PC-9 (cell line): ENCODE measurements around the gene NRGN. TPM values are rescaled to one million over a fixed set of nuclear protein-coding genes. Genes with fewer than 3 reads are reported as not detected.

Experiments
- BruUV-seq: library from RNA; stranded (reverse); fragments of 400-500 nt; replicated peaks from 2 replicates; lab custom pipeline; 2021; lab: Mats Ljungman, UMichigan
- CTCF ChIA-PET: fragments of 300-600 bp; sonication (Branson Sonifier 250); formaldehyde crosslinking; loops from one replicate; lab custom pipeline; 2022; ENCODE audit warnings: antibody characterized with exemption; lab: Charles Lee
- POLR2A ChIA-PET: fragments of 300-600 bp; sonication (Branson Sonifier 250); formaldehyde crosslinking; loops from one replicate; lab custom pipeline; 2022; ENCODE audit warnings: antibody characterized with exemption; ENCODE audit not compliant: unreplicated experiment; lab: Charles Lee
- DNase-seq, 2 experiments: peaks; one replicate each; pipeline versions ENCODE4 v3.0.0 to v3.0.0-alpha.2; 2015 to 2022; ENCODE audit warnings: mixed read lengths in 1 of 2
- H2AFZ ChIP-seq: fragments of 200-600 bp; sonication (generic); 2 replicates; pipeline ENCODE4 v1.8.1; 2017; ENCODE audit warnings: antibody characterized with exemption
- H3F3A ChIP-seq: fragments of 200-600 bp; sonication (generic); 2 replicates; pipeline ENCODE4 v1.8.1; 2017; ENCODE audit warnings: antibody characterized with exemption, mild to moderate bottlenecking, low read depth; ENCODE audit not compliant: insufficient read depth
- H3K27ac ChIP-seq: fragments of 200-600 bp; sonication (generic); 2 replicates; pipeline ENCODE4 v1.6.1; 2016; ENCODE audit warnings: mixed run types
- H3K27me3 ChIP-seq: fragments of 200-600 bp; sonication (generic); 2 replicates; pipeline ENCODE4 v1.6.1; 2016; ENCODE audit warnings: low read depth, mixed run types; ENCODE audit not compliant: insufficient read depth
- H3K36me3 ChIP-seq: fragments of 200-600 bp; sonication (generic); 2 replicates; pipeline ENCODE4 v1.6.1; 2016; ENCODE audit warnings: low read depth, mixed run types
- H3K4me1 ChIP-seq: fragments of 200-600 bp; sonication (generic); replicated peaks from 2 replicates; pipeline ENCODE4 v1.6.1; 2016; ENCODE audit warnings: mixed run types; ENCODE audit not compliant: insufficient read depth
- H3K4me2 ChIP-seq: fragments of 200-600 bp; sonication (generic); 2 replicates; pipeline ENCODE4 v1.6.1; 2017; ENCODE audit warnings: mixed run types
- H3K4me3 ChIP-seq: fragments of 200-600 bp; sonication (generic); 2 replicates; pipeline ENCODE4 v1.6.1; 2016; ENCODE audit warnings: mixed run types
- H3K79me2 ChIP-seq: fragments of 200-600 bp; sonication (generic); 2 replicates; pipeline ENCODE4 v1.6.1; 2017; ENCODE audit warnings: low read depth, mixed run types
- H3K9me2 ChIP-seq: fragments of 200-600 bp; sonication (generic); 2 replicates; pipeline ENCODE4 v1.8.1; 2017; ENCODE audit warnings: mild to moderate bottlenecking; ENCODE audit not compliant: insufficient read depth
- H3K9me3 ChIP-seq: fragments of 200-600 bp; sonication (generic); 2 replicates; pipeline ENCODE4 v1.8.1; 2016; ENCODE audit warnings: low read depth; ENCODE audit not compliant: insufficient read depth
- H4K20me1 ChIP-seq: fragments of 200-600 bp; sonication (generic); 2 replicates; pipeline ENCODE4 v1.8.1; 2017; ENCODE audit not compliant: insufficient read depth
- CTCF ChIP-seq: fragments of 200-600 bp; sonication (generic); conservative IDR thresholded peaks from 2 replicates; pipeline ENCODE4 v1.6.1; 2017; ENCODE audit warnings: mixed run types, antibody characterized with exemption, mild to moderate bottlenecking, moderate library complexity
- EZH2 ChIP-seq: fragments of 200-600 bp; sonication (generic); IDR thresholded peaks from 2 replicates; pipeline ENCODE4 v1.8.0; 2017; ENCODE audit warnings: antibody characterized with exemption, low read depth
- intact Hi-C: fragments of 100-400 bp; cut with micrococcal nuclease; formaldehyde crosslinking; loops from one replicate; pipeline ENCODE4 v1.10.0; 2022; ENCODE audit not compliant: unreplicated experiment
- total RNA-seq: library from RNA; stranded (reverse); gene quantifications from 2 replicates; pipeline ENCODE4 v1.2.3, GENCODE V29; 2021

NRGN gene
- total RNA-seq, 1 experiment from 2014 or later, result 10.2 TPM

GRCh38 chr11:124736736-124737135 is 3.0 kb upstream of the NRGN start:
- no TSS peak for BruUV-seq
- Histone ChIP-seq H3K9me3 (no peaks in the 10 kb centered on the region), H2AFZ (no peak overlapping the region), H3K79me2 (no peaks in the 10 kb centered on the region), H4K20me1 (no peaks in the 10 kb centered on the region), H3K4me2 (no peak overlapping the region), H3K36me3 (no peaks in the 10 kb centered on the region), H3K27me3 (no peaks in the 10 kb centered on the region; the same call in 1 of the 2 replicates), H3K9me2 (peaks cover 3% of the 10 kb centered on the region; the same call in 1 of the 2 replicates), H3F3A (peaks cover 9% of the 10 kb centered on the region; the same call in 1 of the 2 replicates), H3K4me1 (peaks cover 3% of the 10 kb centered on the region; the same call in 1 of the 2 replicates), H3K4me3 (no peak overlapping the region), H3K27ac (no peak overlapping the region)
- intact Hi-C loops, result no loop called here
- TF ChIP-seq EZH2 (no peak), CTCF (no peak)
- ChIA-PET CTCF (no interaction called here), POLR2A (no interaction called here)
- no peak for DNase-seq

- intact Hi-C loops, result no loop called here
- POLR2A ChIA-PET, result no interaction called here
- BruUV-seq, result no TSS peak
- Histone ChIP-seq H3K27me3 (no peaks in the 10 kb centered on the region; the same call in 1 of the 2 replicates), H2AFZ (no peak overlapping the region), H3K4me2 (no peak overlapping the region), H3K9me2 (no peaks in the 10 kb centered on the region), H4K20me1 (no peaks in the 10 kb centered on the region), H3K27ac (no peak overlapping the region), H3K9me3 (no peaks in the 10 kb centered on the region), H3K36me3 (no peaks in the 10 kb centered on the region), H3F3A (peaks cover 13% of the 10 kb centered on the region; the same call in 1 of the 2 replicates), H3K4me1 (peaks cover 3% of the 10 kb centered on the region; the same call in 1 of the 2 replicates), H3K4me3 (no peak overlapping the region), H3K79me2 (no peaks in the 10 kb centered on the region)
- CTCF ChIA-PET, result no interaction called here
- TF ChIP-seq CTCF, result no peak
- DNase-seq, result no peak
Measured at GRCh38 chr11:124737638-124738305, 2.0 kb upstream of the NRGN start.

- intact Hi-C loops, result no loop called here
- ChIA-PET POLR2A (interaction anchor here (1.0 kb wide), 1 partner anchor 14 kb away, joined by 4 read pairs; no protein-coding TSS in a partner anchor), CTCF (no interaction called here)
- Histone ChIP-seq H3K9me3 (no peaks in the 10 kb centered on the region), H2AFZ (peak overlapping the region; percentile 76; the same call in 1 of the 2 replicates), H3K9me2 (no peaks in the 10 kb centered on the region), H3K27me3 (no peaks in the 10 kb centered on the region; the same call in 1 of the 2 replicates), H3K4me1 (peaks cover 3% of the 10 kb centered on the region; the same call in 1 of the 2 replicates), H3K79me2 (no peaks in the 10 kb centered on the region), H3F3A (peaks cover 13% of the 10 kb centered on the region; the same call in 1 of the 2 replicates), H3K4me3 (peak overlapping the region; percentile 73; the same call in 1 of the 2 replicates), H3K27ac (no peak overlapping the region), H3K36me3 (no peaks in the 10 kb centered on the region), H3K4me2 (peak overlapping the region; percentile 99), H4K20me1 (no peaks in the 10 kb centered on the region)
- DNase-seq, result no peak
- TF ChIP-seq EZH2 (no peak), CTCF (no peak)
- BruUV-seq, result no TSS peak
Measured at GRCh38 chr11:124738713-124739478, 846 bp upstream of the NRGN start.
